Upper lobe of left lung (tissue), 4 donors: Measurements from ENCODE around the gene MEGF9.

Experiments
- POLR2A ChIP-seq, 4 donors: fragments of 450-650 bp; IDR thresholded peaks; one replicate each; pipeline ENCODE4 v1.5.1; 2016 to 2017; ENCODE audit warnings: antibody characterized with exemption in 4 of 4, mild to moderate bottlenecking in 2 of 4
- POLR2AphosphoS5 ChIP-seq, 2 donors: sonication (generic); formaldehyde crosslinking; IDR thresholded peaks; one replicate each; pipeline ENCODE4 v1.5.1; 2017; ENCODE audit warnings: antibody characterized with exemption in 2 of 2

DNA sequence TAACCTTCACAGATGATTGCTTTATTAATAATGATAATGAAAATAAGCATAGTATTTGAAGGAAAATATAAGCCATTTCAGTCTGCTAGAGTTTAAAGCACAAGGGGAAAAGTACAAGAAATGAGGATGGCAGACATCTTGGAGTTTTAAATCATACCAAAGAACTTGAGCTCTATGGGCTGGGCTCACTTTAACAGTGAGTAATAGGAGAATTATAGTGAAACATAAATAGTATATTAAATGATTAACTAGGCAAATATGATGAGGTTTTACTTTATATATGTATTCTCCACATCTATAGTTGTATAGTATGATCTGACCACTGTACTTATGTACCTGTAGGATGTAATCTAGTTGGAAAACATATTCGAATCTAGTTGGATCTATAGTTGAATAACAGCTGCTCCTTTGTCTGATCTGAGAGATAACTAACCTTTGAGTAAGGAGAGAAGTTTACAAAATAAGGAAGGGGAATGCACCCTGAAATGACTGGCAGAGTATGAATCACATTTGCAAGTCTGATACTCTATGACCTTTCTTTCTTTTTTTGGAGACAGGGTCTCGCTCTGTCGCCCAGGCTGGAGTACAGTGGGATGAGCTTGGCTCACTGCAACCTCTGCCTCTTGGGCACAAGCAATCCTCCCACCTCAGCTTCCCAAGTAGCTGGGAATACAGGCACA lies 17.6 kb downstream of the MEGF9 start:
- no peak for TF ChIP-seq POLR2A (IDR thresholded peaks at IDR 0.05)
- TF ChIP-seq POLR2AphosphoS5 (IDR thresholded peaks at IDR 0.05), result no peak
